ENCODE results near the gene ESR2. TPM values are rescaled to one million over a fixed set of nuclear protein-coding genes. Genes with fewer than 3 reads are reported as not detected.

ESR2 gene
- polyA plus RNA-seq, 3 donors = 0.04 TPM; not detected in 2

GRCh38 chr14:64060199-64060545, 234.0 kb downstream of the ESR2 start:
- WGBS (ENCODE audit: insufficient coverage) = 40% methylated on average over 1 of the region's 1 CpG

GRCh38 chr14:64059454-64060198, 234.5 kb downstream of the ESR2 start:
- H3K4me3 ChIP-seq (replicated peaks in 1 of 3; ENCODE audit: low read depth in 2 of 3, low read length in 3 of 3) = no peak overlapping the region
- no peaks in the 10 kb centered on the region for H3K27me3 ChIP-seq (ENCODE audit: control insufficient read depth in 2 of 2, insufficient read depth in 2 of 2, low read length in 2 of 2)
- 97% methylated on average over 6 of the region's 6 CpGs for WGBS (ENCODE audit: insufficient coverage)
- Mint-ChIP-seq H3K27me3 (ENCODE audit: low read depth in 3 of 3) (peaks cover under 1 to 6% (median 4%) of the 10 kb centered on the region in 3 donors), H3K27ac (no peak overlapping the region), H3K9me3 (peaks cover 0 to 3% (median 0%) of the 10 kb centered on the region in 7 donors), H3K36me3 (no peaks in the 10 kb centered on the region), H3K4me1 (no peaks in the 10 kb centered on the region), H3K4me3 (no peak overlapping the region)
- no peak overlapping the region for H3K27ac ChIP-seq (ENCODE audit: low read depth in 1 of 2, low read length in 2 of 2)
- no peaks in the 10 kb centered on the region for H3K79me2 ChIP-seq (ENCODE audit: insufficient read depth, low read length)
- intact Hi-C loops (cut with micrococcal nuclease) = no loop called here
- no peak overlapping the region for H2AFZ ChIP-seq (ENCODE audit: insufficient read depth, low read depth, low read length, poor library complexity, severe bottlenecking)
- no peak overlapping the region for H3K9ac ChIP-seq (ENCODE audit: insufficient read depth, low read length, poor library complexity, severe bottlenecking)
- H3K4me2 ChIP-seq (replicated peaks; ENCODE audit: extremely low read depth, low read length, poor library complexity, severe bottlenecking) = no peak overlapping the region
- H3K4me1 ChIP-seq (ENCODE audit: control insufficient read depth in 1 of 2, insufficient read depth in 2 of 2, low read length in 2 of 2) = no peaks in the 10 kb centered on the region
- H4K20me1 ChIP-seq (ENCODE audit: insufficient read depth, low read length) = no peaks in the 10 kb centered on the region
- H3K36me3 ChIP-seq (replicated peaks in 1 of 2; ENCODE audit: control insufficient read depth in 1 of 2, insufficient read depth in 2 of 2, low read length in 2 of 2) = no peaks in the 10 kb centered on the region
- no peaks in the 10 kb centered on the region for H3K9me3 ChIP-seq (replicated peaks in 1 of 2; ENCODE audit: control insufficient read depth in 1 of 2, insufficient read depth in 1 of 2, low read length in 2 of 2)
- no peak for DNase-seq
- TF ChIP-seq CTCF (IDR thresholded peaks at IDR 0.05) = no peak

More at GRCh38 chr14:64060199-64060545, 234.0 kb downstream of the ESR2 start:
- Histone ChIP-seq H3K9ac (ENCODE audit: insufficient read depth, low read length, poor library complexity, severe bottlenecking) (no peak overlapping the region), H3K36me3 (replicated peaks in 1 of 2; ENCODE audit: control insufficient read depth in 1 of 2, insufficient read depth in 2 of 2, low read length in 2 of 2) (no peaks in the 10 kb centered on the region), H4K20me1 (ENCODE audit: insufficient read depth, low read length) (no peaks in the 10 kb centered on the region), H3K4me2 (replicated peaks; ENCODE audit: extremely low read depth, low read length, poor library complexity, severe bottlenecking) (no peak overlapping the region), H3K27me3 (ENCODE audit: control insufficient read depth in 2 of 2, insufficient read depth in 2 of 2, low read length in 2 of 2) (no peaks in the 10 kb centered on the region), H2AFZ (ENCODE audit: insufficient read depth, low read depth, low read length, poor library complexity, severe bottlenecking) (no peak overlapping the region), H3K9me3 (replicated peaks in 1 of 2; ENCODE audit: control insufficient read depth in 1 of 2, insufficient read depth in 1 of 2, low read length in 2 of 2) (no peaks in the 10 kb centered on the region), H3K79me2 (ENCODE audit: insufficient read depth, low read length) (no peaks in the 10 kb centered on the region), H3K4me1 (ENCODE audit: control insufficient read depth in 1 of 2, insufficient read depth in 2 of 2, low read length in 2 of 2) (no peaks in the 10 kb centered on the region), H3K27ac (ENCODE audit: low read depth in 1 of 2, low read length in 2 of 2) (no peak overlapping the region), H3K4me3 (replicated peaks in 1 of 3; ENCODE audit: low read depth in 2 of 3, low read length in 3 of 3) (no peak overlapping the region)
- peaks cover 0 to 3% (median 0%) of the 10 kb centered on the region in 7 donors for H3K9me3 Mint-ChIP-seq
- no peaks in the 10 kb centered on the region for H3K36me3 Mint-ChIP-seq
- no peak overlapping the region for H3K4me3 Mint-ChIP-seq
- no peak for DNase-seq
- no peaks in the 10 kb centered on the region for H3K4me1 Mint-ChIP-seq
- peaks cover 3 to 6% (median 4%) of the 10 kb centered on the region in 3 donors for H3K27me3 Mint-ChIP-seq (ENCODE audit: low read depth in 3 of 3)
- intact Hi-C loops (cut with micrococcal nuclease) = no loop called here
- no peak for TF ChIP-seq CTCF (IDR thresholded peaks at IDR 0.05)
- no peak overlapping the region for H3K27ac Mint-ChIP-seq

Measured in CD14-positive monocyte (primary cell).